Thoracic aorta (tissue), 2 donors: Measurements from ENCODE around the gene SOD3. TPM values are rescaled to one million over a fixed set of nuclear protein-coding genes. Genes with fewer than 3 reads are reported as not detected.

Source experiments
- ATAC-seq: fragments of 150-250 bp; one replicate; pipeline ENCODE4 v1.8.0; 2017; ENCODE audit warnings: low read depth; ENCODE audit not compliant: insufficient number of reproducible peaks, low FRiP score
- DNase-seq: peaks from one replicate; pipeline ENCODE4 v3.0.0-alpha.2; 2020; ENCODE audit warnings: low spot score
- H3K27ac ChIP-seq, 2 donors: fragments of 200-600 bp; sonication (generic); 1 replicate in 1 of 2; 2 replicates in 1 of 2; pipeline ENCODE4 v1.5.1; 2016; ENCODE audit warnings: mild to moderate bottlenecking in 2 of 2, moderate library complexity in 2 of 2
- H3K27me3 ChIP-seq: fragments of 200-600 bp; sonication (generic); replicated peaks from 2 replicates; pipeline ENCODE4 v1.6.0; 2016; ENCODE audit warnings: mild to moderate bottlenecking; ENCODE audit not compliant: insufficient read depth
- H3K36me3 ChIP-seq: fragments of 200-600 bp; sonication (generic); one replicate; pipeline ENCODE4 v1.5.1; 2016
- H3K4me1 ChIP-seq, 2 donors: fragments of 200-600 bp; sonication (generic); 1 replicate in 1 of 2; 2 replicates in 1 of 2; pipeline versions ENCODE4 v1.5.1 to v1.6.0; 2016; ENCODE audit warnings: low read depth in 2 of 2, mild to moderate bottlenecking in 1 of 2; ENCODE audit not compliant: control insufficient read depth in 1 of 2
- H3K4me3 ChIP-seq: fragments of 200-600 bp; sonication (generic); 2 replicates; pipeline ENCODE4 v1.5.1; 2016; ENCODE audit warnings: mild to moderate bottlenecking
- H3K9me3 ChIP-seq: fragments of 200-600 bp; sonication (generic); 2 replicates; pipeline ENCODE4 v1.5.1; 2016
- total RNA-seq, 2 donors: library from RNA; depleted of rRNA; stranded (reverse); fragments of >200 nt; gene quantifications; one replicate each; pipeline versions ENCODE4 v1.1.0 to v1.2.3, GENCODE V29; 2016
- TF ChIP-seq, protein P1 (sequence below): fragments of 200-600 bp; sonication (generic); IDR thresholded peaks from one replicate; pipeline ENCODE4 v1.5.1; 2019; ENCODE audit warnings: antibody characterized with exemption

Gene SOD3
- total RNA-seq, 2 donors from 2014 or later = 549 to 743 TPM

DNA sequence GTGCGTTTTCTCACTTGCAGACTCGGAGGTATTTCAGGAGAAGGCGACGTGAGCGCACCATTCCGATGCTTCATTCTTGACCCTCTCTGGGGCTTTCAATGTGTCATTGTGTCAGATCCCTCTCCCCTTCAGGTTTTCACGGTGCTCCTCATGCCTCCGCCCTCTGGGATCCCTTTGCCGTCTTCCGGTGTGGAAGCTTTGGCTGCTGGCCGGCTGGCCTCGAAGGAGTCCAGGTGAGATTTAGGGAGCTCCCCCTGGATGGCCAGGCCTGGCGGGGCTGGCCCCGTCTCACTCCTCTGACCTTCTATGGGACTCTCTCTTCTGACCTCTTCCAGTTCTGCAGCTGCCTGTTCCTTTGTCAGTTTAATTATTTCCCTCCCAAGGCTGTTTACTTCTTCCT lies 12.9 kb downstream of the SOD3 start:
- peaks cover 2 to 26% of the 10 kb centered on the region in 2 donors for H3K4me1 ChIP-seq
- no peak for ATAC-seq
- TF ChIP-seq, protein P1, sequence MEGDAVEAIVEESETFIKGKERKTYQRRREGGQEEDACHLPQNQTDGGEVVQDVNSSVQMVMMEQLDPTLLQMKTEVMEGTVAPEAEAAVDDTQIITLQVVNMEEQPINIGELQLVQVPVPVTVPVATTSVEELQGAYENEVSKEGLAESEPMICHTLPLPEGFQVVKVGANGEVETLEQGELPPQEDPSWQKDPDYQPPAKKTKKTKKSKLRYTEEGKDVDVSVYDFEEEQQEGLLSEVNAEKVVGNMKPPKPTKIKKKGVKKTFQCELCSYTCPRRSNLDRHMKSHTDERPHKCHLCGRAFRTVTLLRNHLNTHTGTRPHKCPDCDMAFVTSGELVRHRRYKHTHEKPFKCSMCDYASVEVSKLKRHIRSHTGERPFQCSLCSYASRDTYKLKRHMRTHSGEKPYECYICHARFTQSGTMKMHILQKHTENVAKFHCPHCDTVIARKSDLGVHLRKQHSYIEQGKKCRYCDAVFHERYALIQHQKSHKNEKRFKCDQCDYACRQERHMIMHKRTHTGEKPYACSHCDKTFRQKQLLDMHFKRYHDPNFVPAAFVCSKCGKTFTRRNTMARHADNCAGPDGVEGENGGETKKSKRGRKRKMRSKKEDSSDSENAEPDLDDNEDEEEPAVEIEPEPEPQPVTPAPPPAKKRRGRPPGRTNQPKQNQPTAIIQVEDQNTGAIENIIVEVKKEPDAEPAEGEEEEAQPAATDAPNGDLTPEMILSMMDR = no peak
- DNase-seq = no peak
- H3K9me3 ChIP-seq = no peaks in the 10 kb centered on the region
- H3K27me3 ChIP-seq = no peaks in the 10 kb centered on the region
- no peak overlapping the region for H3K27ac ChIP-seq
- peaks cover 7% of the 10 kb centered on the region for H3K36me3 ChIP-seq
- H3K4me3 ChIP-seq = no peak overlapping the region

DNA sequence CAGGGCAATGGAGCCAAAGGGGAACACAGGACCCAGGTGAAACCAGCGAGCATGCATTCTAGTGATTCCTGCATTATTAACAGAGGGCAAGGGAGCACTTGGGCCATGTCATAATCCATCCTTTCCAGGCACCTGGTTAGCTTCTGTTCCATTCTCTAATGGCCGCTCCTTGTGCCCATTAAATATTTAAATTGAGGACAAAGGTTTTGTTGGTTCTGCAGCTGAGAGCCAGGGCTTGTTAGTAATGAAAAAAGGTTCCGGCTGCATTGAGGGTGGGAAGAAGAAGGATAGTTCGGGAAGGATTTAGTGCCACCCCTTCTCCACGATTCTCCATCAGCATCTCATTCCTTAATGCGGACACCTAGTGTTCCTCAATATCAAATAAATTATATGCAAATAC lies 13.6 kb downstream of the SOD3 start:
- H3K9me3 ChIP-seq = no peaks in the 10 kb centered on the region
- peaks cover 7% of the 10 kb centered on the region for H3K36me3 ChIP-seq
- H3K4me3 ChIP-seq = no peak overlapping the region
- no peak for ATAC-seq
- TF ChIP-seq, protein P1 = no peak
- H3K27ac ChIP-seq = no peak overlapping the region
- no peaks in the 10 kb centered on the region for H3K27me3 ChIP-seq
- DNase-seq = no peak
- peaks cover 2 to 24% of the 10 kb centered on the region in 2 donors for H3K4me1 ChIP-seq

DNA sequence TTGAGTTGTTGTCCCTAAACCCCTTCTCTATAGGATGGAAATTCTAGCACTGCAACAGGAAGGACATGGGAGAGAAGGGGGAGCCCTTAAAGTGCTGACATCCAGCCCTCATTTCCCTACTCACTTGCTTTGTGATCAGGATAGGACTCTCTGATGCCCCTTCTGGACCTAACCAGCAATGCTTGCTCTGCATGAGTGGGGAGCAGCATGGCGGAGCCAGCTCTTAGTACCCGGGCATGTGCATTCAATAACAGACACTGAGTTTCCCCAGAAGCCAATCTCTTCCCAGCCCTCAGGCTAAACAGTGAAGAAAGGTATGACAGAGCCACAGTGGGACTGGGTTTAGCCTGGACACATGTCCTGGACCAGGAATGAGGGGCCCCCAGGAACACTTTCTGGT lies 14.0 kb downstream of the SOD3 start:
- Histone ChIP-seq H3K4me1 (peaks cover 2 to 24% of the 10 kb centered on the region in 2 donors), H3K27me3 (no peaks in the 10 kb centered on the region), H3K27ac (peak overlapping the region; percentile 1 to 58), H3K9me3 (no peaks in the 10 kb centered on the region), H3K36me3 (peaks cover 7% of the 10 kb centered on the region), H3K4me3 (no peak overlapping the region)
- ATAC-seq (no peak), DNase-seq (no peak)
- TF ChIP-seq, protein P1 = no peak

DNA sequence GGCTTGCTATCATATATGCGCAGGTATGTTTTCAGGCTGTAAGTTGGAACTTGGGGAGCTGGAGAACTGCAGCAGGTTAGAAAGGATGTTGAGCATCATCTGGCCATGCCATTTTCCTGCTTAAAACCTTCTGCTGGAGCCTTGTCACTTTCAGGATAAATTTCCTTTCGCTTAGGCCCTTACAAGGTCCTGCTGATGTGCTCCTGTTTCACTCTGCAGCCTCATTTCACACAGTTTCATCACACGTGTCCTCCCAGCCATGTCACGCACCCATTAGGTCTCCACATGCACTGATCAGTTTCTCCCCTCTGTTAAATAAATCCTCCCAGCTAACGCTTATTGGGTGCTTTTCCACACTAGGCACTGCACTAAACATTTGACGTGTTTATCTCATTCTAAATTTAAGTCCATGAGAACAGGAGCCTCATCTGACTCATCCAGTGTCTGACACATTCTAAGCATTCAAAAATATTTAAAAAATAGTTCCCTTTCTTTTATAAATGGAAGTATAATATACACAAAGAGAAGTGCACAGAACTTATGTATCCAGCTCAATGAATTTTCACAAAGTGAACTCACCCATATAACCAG lies 14.5 kb downstream of the SOD3 start:
- TF ChIP-seq, protein P1 = no peak
- no peak for DNase-seq
- no peak overlapping the region for H3K4me3 ChIP-seq
- H3K4me1 ChIP-seq = peaks cover 2 to 24% of the 10 kb centered on the region in 2 donors
- no peaks in the 10 kb centered on the region for H3K9me3 ChIP-seq
- ATAC-seq = no peak
- no peaks in the 10 kb centered on the region for H3K27me3 ChIP-seq
- peaks cover 7% of the 10 kb centered on the region for H3K36me3 ChIP-seq
- peak overlapping the region; percentile 1 to 58 for H3K27ac ChIP-seq

DNA sequence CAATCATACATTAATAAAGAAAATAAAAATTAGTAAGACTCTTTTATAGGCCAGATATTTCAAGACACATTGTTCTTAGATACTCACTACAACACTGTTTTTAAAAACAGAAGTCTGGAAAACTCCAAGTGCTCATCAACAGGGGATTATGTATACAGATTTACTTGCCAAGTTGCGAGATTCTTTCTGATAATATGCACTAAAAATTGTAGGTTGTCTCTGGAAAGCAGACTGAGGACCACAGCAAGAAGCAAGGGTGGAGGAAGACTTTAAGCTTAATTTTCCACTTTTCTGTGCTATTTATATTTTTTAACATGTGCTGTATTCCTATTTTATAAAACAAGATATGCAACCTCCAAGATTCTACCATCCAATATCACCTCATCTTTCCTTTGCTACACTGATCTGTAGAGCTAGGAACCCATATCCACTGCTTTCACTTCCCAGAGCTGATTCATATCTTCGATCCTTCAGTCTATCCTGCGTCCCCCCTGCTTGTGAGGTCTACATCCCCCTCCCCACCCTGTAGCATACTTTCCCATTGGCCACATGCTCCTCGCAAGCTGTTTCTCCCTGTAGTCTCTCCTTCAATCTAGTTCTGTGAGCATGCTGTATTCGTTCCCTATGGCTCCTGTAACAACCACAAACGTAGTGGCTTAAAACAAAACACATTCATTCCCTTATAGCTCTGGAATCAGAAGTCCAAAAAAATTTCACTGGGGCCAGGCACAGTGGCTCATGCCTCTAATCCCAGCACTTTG lies 15.7 kb downstream of the SOD3 start:
- DNase-seq = no peak
- peaks cover 7% of the 10 kb centered on the region for H3K36me3 ChIP-seq
- peaks cover 2 to 24% of the 10 kb centered on the region in 2 donors for H3K4me1 ChIP-seq
- H3K4me3 ChIP-seq = no peak overlapping the region
- H3K27me3 ChIP-seq = no peaks in the 10 kb centered on the region
- H3K9me3 ChIP-seq = no peaks in the 10 kb centered on the region
- no peak for ATAC-seq
- peak overlapping the region; percentile 1 to 58 for H3K27ac ChIP-seq
- TF ChIP-seq, protein P1 = no peak
